GM12878 (cell line): ENCODE data around the gene CCDC63. TPM values are rescaled to one million over a fixed set of nuclear protein-coding genes. Genes with fewer than 3 reads are reported as not detected.

Experiments used
- ATAC-seq: fragments of 200-7000 bp; cut with Tn5 transposase; 3 replicates; pipeline ENCODE4 v1.9.1; 2020; ENCODE audit warnings: mild to moderate bottlenecking, moderate library complexity
- BruUV-seq: library from RNA; stranded (reverse); fragments of 400-500 nt; replicated peaks from 2 replicates; lab custom pipeline; 2021; lab: Mats Ljungman, UMichigan
- CTCF ChIA-PET: fragments of 300-600 bp; sonication (Branson Sonifier 250); formaldehyde crosslinking; extraction: SDS; loops from one replicate; lab custom pipeline; 2021; ENCODE audit warnings: inconsistent platforms; lab: Yijun Ruan, JAX
- POLR2A ChIA-PET: fragments of 350-600 bp; formaldehyde crosslinking; extraction: SDS; loops from one replicate; lab custom pipeline; 2021; ENCODE audit warnings: inconsistent platforms; lab: Charles Lee
- RAD21 ChIA-PET: fragments of 300-600 bp; sonication (Branson Sonifier 250); formaldehyde crosslinking; loops from one replicate; lab custom pipeline; 2023; ENCODE audit warnings: antibody characterized with exemption; ENCODE audit not compliant: unreplicated experiment; lab: Charles Lee
- SMC1A ChIA-PET: fragments of 300-600 bp; sonication (Branson Sonifier 250); formaldehyde crosslinking; loops from one replicate; lab custom pipeline; 2023; ENCODE audit not compliant: unreplicated experiment, uncharacterized antibody; lab: Charles Lee
- DNase-seq: peaks from one replicate; pipeline ENCODE4 v3.0.0-alpha.2; 2011; ENCODE audit warnings: low read depth, low spot score
- FAIRE-seq: peaks from 3 replicates; lab custom pipeline; 2011; peaks lifted over from hg19 to GRCh38; lab: Jason Lieb, UNC
- H2AFZ ChIP-seq: 2 replicates; pipeline ENCODE4 v1.6.0; 2011; ENCODE audit warnings: low read depth, low read length, control low read depth; ENCODE audit not compliant: control insufficient read depth
- H3K27ac ChIP-seq: 2 replicates; pipeline ENCODE4 v1.5.1; 2011; ENCODE audit warnings: control low read depth; ENCODE audit not compliant: control insufficient read depth, insufficient read depth
- H3K27me3 ChIP-seq, 2 experiments: replicated peaks in 1 of 2; 2 replicates each; pipeline versions ENCODE4 v1.6.0 to v1.6.1; 2011; ENCODE audit warnings: low read length in 1 of 2; ENCODE audit not compliant: control insufficient read depth in 2 of 2, insufficient read depth in 2 of 2
- H3K36me3 ChIP-seq, 2 experiments: 2 replicates each; pipeline ENCODE4 v1.5.1; 2011; ENCODE audit warnings: low read length in 1 of 2; ENCODE audit not compliant: control insufficient read depth in 2 of 2, insufficient read depth in 2 of 2
- H3K4me1 ChIP-seq: 2 replicates; pipeline ENCODE4 v1.6.1; 2011; ENCODE audit warnings: mild to moderate bottlenecking, low read length, moderate library complexity, mixed read lengths; ENCODE audit not compliant: control insufficient read depth, insufficient read depth
- H3K4me2 ChIP-seq: 2 replicates; pipeline ENCODE4 v1.6.0; 2011; ENCODE audit warnings: control low read depth; ENCODE audit not compliant: control insufficient read depth, insufficient read depth
- H3K4me3 ChIP-seq: fragments of 200-600 bp; sonication (generic); 2 replicates; pipeline ENCODE4 v1.5.1; 2016
- H3K79me2 ChIP-seq: 2 replicates; pipeline ENCODE4 v1.6.0; 2011; ENCODE audit warnings: low read length; ENCODE audit not compliant: control insufficient read depth, insufficient read depth
- H3K9ac ChIP-seq: 2 replicates; pipeline ENCODE4 v1.8.0; 2011; ENCODE audit warnings: low read length, control low read depth, mixed read lengths; ENCODE audit not compliant: control insufficient read depth, insufficient read depth
- H3K9me3 ChIP-seq: replicated peaks from 3 replicates; pipeline ENCODE4 v1.5.1; 2011; ENCODE audit warnings: mild to moderate bottlenecking, low read length; ENCODE audit not compliant: control insufficient read depth, insufficient read depth
- H4K20me1 ChIP-seq: 2 replicates; pipeline ENCODE4 v1.6.0; 2011; ENCODE audit not compliant: control insufficient read depth, insufficient read depth
- FOXM1 ChIP-seq: IDR thresholded peaks from 2 replicates; pipeline ENCODE4 v1.6.1; 2012; ENCODE audit warnings: low read depth, mild to moderate bottlenecking, inconsistent platforms, low read length, moderate library complexity
- IRF5 ChIP-seq: fragments of 450-650 bp; IDR thresholded peaks from 2 replicates; pipeline ENCODE4 v1.6.1; 2017; ENCODE audit warnings: borderline replicate concordance
- POU2F2 ChIP-seq: IDR thresholded peaks from 3 replicates; pipeline ENCODE4 v1.6.1; 2011; ENCODE audit warnings: low read depth, mild to moderate bottlenecking, low read length, borderline replicate concordance
- RBBP5 ChIP-seq: fragments of 200-600 bp; sonication (generic); conservative IDR thresholded peaks from 2 replicates; pipeline ENCODE4 v1.6.1; 2016
- SIN3A ChIP-seq: IDR thresholded peaks from 2 replicates; pipeline ENCODE4 v1.6.1; 2012; ENCODE audit warnings: low read depth, low read length, improper control_type of control experiment
- YY1 ChIP-seq: IDR thresholded peaks from 2 replicates; pipeline ENCODE4 v1.6.1; 2011; ENCODE audit warnings: low read depth, mild to moderate bottlenecking, low read length
- ZBTB40 ChIP-seq: fragments of 450-650 bp; IDR thresholded peaks from 2 replicates; pipeline ENCODE4 v1.6.1; 2016; ENCODE audit warnings: mild to moderate bottlenecking, moderate library complexity, borderline replicate concordance
- WGBS: methylation state at CpG from one replicate; pipeline ENCODE4 v1.1.6; 2016; ENCODE audit warnings: low lambda C conversion rate; ENCODE audit not compliant: insufficient replicate concordance, insufficient coverage; ENCODE audit errors: missing lambda C conversion rate; 5-methylcytosine and 5-hydroxymethylcytosine counted together
- in situ Hi-C: fragments of 300-500 bp; cut with MboI; formaldehyde crosslinking; loops from 9 replicates; pipeline ENCODE4 v1.14.3; 2018; ENCODE audit warnings: mixed read lengths
- intact Hi-C: fragments of 100-400 bp; cut with micrococcal nuclease; formaldehyde crosslinking; loops from one replicate; pipeline ENCODE4 v1.14.2; 2022; ENCODE audit not compliant: unreplicated experiment
- polyA plus RNA-seq, 11 experiments: library from polyadenylated mRNA; depleted of rRNA in 4 of 11; unstranded in 6 of 11; stranded (reverse) in 5 of 11; fragments of >200 nt; fragmentation: Nextera tagmentation in 4 of 11; fragmentation: Illumina TruSeq in 1 of 11; extraction: Ambion mirVana in 4 of 11; extraction: Trizol in 1 of 11; gene quantifications; 1 replicate in 1 of 11; 2 replicates in 10 of 11; pipeline versions ENCODE4 v1.2.1 to v1.2.3, GENCODE V29; 2011 to 2016; ENCODE audit warnings: inconsistent platforms in 2 of 11, missing spikeins in 2 of 11, low read depth in 1 of 11
- total RNA-seq, 4 experiments: library from RNA; depleted of rRNA in 3 of 4; stranded (reverse); fragments of >200 nt in 3 of 4; fragmentation: Illumina TruSeq in 1 of 4; extraction: Trizol in 1 of 4; gene quantifications; 2 replicates each; pipeline versions ENCODE4 v1.2.1 to v1.2.3, GENCODE V29; 2013 to 2021

CCDC63 gene
- total and polyA plus RNA-seq, 10 of the 15 experiments (the other 5 are each of a cell fraction or from before 2014, with no cell fraction given) = not detected

- H3K9me3 ChIP-seq = no peaks in the 10 kb centered on the region
- no peak within 1 kb of the TSS for H2AFZ ChIP-seq
- intact Hi-C loops = no loop called here
- H3K27ac ChIP-seq = no peak within 1 kb of the TSS
- no peak within 1 kb of the TSS for H3K4me3 ChIP-seq
- WGBS = 64% methylated on average over 22 of the region's 22 CpGs
- no TSS peak for BruUV-seq
- ChIA-PET CTCF (interaction anchor here (1.4 kb wide), 1 partner anchor 33 kb away, joined by 3 read pairs; no protein-coding TSS in a partner anchor), POLR2A (no interaction called here), SMC1A (no interaction called here)
- no peak for ATAC-seq
- no peak within 1 kb of the TSS for H3K4me2 ChIP-seq
- no peak for FAIRE-seq
- H3K79me2 ChIP-seq = no peaks in the 10 kb centered on the region
- no peak within 1 kb of the TSS for H3K9ac ChIP-seq
- no peak for DNase-seq
- TF ChIP-seq IRF5 (no peak), ZBTB40 (no peak), FOXM1 (no peak), SIN3A (no peak), RBBP5 (no peak), YY1 (no peak), POU2F2 (no peak)
- TF ChIP-seq, all 136 proteins: peak for 0
- Histone ChIP-seq H3K27me3 (no peaks in the 10 kb centered on the region; a peak in 1 of 4 replicates), H3K36me3 (no peaks in the 10 kb centered on the region), H4K20me1 (no peaks in the 10 kb centered on the region), H3K4me1 (peaks cover 7% of the 10 kb centered on the region)
- RAD21 ChIA-PET = interaction anchor here (1.0 kb wide), 1 partner anchor 13 kb away, joined by 3 read pairs; no protein-coding TSS in a partner anchor
- in situ Hi-C loops = no loop called here
These were observed 73.6 kb downstream of the CCDC63 start, which contains the start of gene MYL2 for GRCh38 chr12:110920324-110920910. TSS of gene MYL2 (minus strand) at chr12:110920579. CDS start at chr12:110920529, 50 bp downstream.
